ENCODE data around the gene VPS26A.

GRCh38 chr10:69186524-69186923 is 62.5 kb downstream of the VPS26A start:
- TF ChIP-seq CTCF (IDR thresholded peaks at IDR 0.05) (no peak), POLR2A (IDR thresholded peaks at IDR 0.05) (no peak)

All from adrenal gland (tissue), 5 donors.